Activated CD8-positive, alpha-beta memory T cell treated with anti-CD3 and anti-CD28 coated beads, Interleukin-2, amount 50 U/mL, for 1 hour (primary cell): Measurements from ENCODE around the gene BANK1.

Experiments
- DNase-seq: peaks from one replicate; pipeline ENCODE4 v3.0.0-alpha.2; 2020; ENCODE audit errors: extremely low read depth

BANK1 gene

DNA sequence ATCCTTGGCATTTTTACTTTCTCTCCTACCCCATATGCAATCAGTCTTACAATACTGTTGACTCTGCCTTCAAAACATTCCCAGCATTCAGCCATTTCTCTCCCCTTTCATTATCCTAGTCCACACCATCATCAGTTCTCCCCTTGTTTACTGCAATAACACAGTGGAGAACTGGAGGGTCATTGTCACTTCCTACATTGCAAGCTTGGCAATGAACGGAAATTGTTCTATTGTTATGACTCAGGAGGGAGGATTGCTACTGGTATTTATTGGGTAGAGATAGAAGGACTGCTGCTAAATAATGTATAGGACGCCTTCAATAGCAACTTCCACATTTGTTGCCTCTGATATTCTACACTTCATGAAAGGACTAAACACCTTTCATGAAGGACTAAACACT, 231.8 kb downstream of the BANK1 start:
- no peak for DNase-seq

DNA sequence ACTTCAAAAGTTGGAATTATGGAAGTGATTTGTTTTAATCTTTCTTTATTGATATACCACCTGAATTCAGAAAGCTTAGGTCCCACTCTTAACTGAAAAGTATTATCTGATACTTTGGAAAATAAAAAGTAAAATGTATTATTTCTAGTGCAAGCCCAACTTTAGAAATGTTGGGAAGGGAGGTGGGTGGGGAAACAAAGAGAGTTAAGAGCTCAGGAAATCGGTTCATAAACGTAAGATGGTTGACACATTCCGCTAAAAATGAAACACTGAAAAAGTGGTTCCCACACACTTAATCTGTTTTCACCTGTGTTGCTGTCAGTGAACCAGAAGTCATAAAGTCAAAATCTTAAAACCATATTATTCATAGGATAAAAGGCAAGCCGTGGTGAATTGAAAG, 237.4 kb downstream of the BANK1 start:
- DNase-seq = no peak

- no peak for DNase-seq
Observed at GRCh38 chr4:102031406-102031805, 240.9 kb downstream of the BANK1 start.

DNA sequence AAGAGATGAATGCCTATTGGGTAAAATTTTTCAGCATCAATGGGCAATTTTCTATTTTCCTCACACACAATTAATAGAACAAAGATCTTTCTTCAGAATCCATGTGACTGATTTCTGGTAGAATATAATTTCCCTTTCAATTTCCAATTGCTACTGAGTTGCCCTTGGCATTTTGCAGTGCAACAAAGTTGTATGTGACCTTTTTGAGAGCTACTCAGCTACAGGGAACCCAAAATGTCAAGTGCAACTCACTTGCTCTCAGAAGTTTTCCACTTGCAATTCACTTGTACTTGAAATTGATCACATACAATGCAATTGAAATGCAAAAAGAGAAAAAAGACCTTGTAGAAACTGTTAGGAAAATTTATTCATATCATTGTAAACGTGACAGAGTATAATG, 245.5 kb downstream of the BANK1 start:
- DNase-seq = no peak

GRCh38 chr4:102036619-102037376, 246.3 kb downstream of the BANK1 start:
- DNase-seq = no peak

DNA sequence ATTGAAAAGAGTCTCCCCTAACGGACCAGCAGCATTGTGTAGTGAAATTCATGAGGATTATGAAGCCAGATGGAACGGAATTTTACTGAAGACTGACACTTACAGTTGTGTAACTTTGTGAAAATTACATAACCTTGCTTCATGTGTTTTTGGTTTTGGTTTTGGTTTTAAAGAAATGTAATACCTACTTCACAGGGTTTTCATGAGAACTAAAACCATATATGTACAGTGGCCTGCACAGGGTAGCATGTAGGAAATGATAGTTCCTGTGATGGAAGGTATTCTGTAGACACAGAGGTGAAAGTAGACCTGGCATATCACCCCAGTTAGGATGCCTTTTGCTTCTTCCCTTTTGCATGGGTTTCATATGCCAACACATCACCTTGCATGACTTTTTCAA, 247.0 kb downstream of the BANK1 start:
- no peak for DNase-seq

GRCh38 chr4:102042871-102043802, 252.6 kb downstream of the BANK1 start:
- no peak for DNase-seq

- no peak for DNase-seq
Observed at GRCh38 chr4:102047616-102048015, 257.1 kb downstream of the BANK1 start.

- no peak for DNase-seq
Observed at GRCh38 chr4:102055805-102056204, 265.3 kb downstream of the BANK1 start.

DNA sequence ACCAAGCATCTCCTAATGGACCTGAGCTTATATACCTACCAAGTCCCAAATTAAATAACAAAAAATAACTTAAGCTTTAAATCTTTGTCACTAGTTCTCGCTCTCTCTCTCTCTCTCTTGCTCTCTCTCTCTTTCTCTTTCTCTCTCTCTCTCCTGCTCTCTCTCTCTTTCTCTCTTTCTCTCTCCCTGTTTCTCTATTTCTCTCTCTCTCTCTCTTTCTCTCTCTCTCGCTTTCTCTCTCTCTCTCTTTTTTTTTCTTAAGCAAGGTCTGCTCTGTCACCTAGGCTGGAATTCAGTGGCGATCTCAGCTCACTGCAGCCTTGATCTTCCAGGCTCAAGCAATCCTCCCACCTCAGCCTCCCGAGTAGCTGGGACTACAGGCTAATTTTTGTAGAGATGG, 266.6 kb downstream of the BANK1 start:
- no peak for DNase-seq

DNA sequence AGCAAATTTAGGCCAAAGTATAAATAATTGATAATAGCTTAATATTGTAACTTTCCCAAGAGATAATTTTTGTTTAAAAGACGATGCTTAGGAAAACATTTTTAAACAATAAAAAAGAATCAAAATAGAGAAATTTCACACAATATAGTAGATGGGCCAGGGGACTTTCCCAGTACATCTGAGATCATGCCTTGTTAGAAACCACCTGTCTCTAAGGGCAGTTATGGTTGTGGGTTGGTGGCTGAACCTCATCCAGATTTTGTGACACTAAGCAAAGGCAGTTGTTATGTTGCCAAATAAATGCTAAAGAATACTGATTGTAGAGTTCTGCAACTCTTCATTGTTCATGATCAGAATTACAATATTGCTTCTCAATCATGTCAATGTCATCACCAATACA, 270.6 kb downstream of the BANK1 start:
- DNase-seq = no peak

DNA sequence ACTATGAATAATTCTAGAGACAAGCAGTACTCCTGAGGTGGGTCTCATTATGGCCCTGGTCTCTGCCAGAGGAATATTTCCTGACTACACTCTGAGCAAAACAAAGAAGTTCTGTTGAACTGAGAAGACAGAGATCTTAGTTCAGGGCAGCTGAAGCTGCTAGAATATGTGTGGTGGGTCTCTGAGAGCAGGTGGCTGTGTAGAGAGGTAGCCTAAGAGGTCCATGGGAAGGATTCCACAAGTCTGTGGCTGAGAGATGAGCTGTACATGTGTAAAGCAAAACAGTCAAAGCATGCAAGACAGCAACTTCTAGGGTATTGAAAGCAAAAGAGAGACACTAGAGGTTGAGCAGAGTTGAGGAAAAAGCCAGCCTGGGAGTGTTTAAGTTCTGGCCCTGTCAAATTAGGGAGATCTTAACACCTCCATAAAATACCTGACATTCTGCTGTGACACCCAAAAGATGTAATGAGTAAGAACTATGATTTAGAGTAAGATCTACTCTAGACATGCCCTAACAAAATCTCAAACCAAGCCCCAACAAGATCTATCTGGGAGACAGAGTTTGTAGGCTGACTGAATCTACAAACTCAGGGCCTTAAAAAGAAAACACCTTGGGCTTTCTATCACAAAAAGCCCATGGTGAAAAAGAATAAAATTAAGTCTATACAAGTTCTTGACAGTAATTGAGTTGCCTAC, 274.4 kb downstream of the BANK1 start:
- DNase-seq = no peak

- no peak for DNase-seq
Observed at GRCh38 chr4:102076622-102077021, 286.1 kb downstream of the BANK1 start.

DNA sequence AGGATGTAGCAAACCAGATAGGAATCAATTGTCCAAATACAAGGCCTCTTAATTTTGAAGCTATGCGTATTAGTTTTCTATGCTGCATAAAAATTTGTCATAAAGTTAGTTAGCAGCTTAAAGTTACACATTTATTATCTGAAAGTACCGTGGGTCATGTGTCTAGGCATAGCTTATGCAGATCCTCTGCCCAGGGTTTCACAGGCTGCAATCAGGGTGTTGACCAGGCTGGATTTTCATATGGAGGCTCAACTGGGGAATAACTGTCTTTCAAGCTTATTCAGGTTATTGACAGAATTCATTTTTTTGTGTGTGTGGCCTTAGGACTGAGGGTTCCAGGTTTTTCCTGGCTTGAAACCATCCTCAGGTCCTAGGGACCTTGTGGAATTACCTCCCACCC, 289.7 kb downstream of the BANK1 start:
- DNase-seq = no peak

GRCh38 chr4:102089850-102090621, 299.5 kb downstream of the BANK1 start:
- DNase-seq = no peak

DNA sequence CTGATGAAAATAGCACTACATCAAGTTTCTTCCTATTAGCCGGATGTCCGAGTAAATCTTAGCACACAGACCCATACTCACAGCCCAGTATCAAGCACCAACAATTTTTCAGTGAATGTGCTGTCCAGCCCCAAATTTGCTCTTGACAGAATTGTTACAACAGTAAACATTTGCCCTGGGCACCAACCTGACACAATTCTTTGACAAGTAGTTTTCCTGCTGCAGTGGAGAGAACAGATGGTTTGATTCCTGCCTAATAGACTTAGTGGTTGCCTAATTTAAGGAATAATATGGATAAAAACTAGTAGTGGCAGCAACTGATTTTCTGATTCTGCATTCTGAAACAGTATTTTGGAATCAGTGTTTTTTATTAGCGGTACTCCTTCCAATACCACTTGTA, 301.1 kb downstream of the BANK1 start:
- DNase-seq = no peak

DNA sequence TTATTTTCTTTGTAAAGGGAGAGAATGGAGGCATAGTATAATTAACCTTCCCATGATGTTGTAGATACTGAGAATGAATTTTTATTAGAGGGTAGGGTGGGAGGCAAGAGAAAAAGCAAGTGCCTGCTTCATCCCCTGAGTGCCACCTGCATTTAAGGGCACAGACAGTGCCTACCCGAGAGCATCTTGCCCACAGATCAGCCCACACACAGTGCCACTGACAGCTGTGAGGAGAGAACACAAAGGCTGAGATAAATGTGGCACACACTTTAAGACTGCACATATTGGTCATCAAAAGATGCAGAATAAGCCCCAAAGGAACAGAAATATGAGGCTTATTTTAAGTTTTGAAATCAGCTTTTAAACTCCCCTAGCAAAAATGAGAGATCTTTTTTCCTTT, 304.0 kb downstream of the BANK1 start:
- no peak for DNase-seq

DNA sequence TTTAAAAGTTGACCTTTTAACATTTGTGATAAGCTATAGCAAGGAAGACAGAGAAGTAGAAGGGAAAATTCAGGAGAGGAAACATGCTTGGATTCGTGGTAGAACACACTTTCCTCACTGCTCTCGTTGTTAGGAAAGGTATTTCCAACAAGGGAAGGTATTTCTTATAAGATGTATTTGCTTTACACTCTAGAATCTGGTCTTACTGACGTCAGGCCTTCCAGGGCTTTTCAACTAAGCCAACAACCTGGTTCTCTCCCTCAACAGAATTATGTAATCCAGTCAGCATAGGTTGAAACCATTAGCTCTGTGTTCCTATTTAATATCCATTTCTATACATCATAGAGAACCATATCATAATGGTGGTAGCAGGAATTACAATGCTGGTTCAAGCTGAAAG, 312.8 kb downstream of the BANK1 start:
- DNase-seq = no peak

- DNase-seq = no peak
Observed at GRCh38 chr4:102104278-102104677, 313.7 kb downstream of the BANK1 start.

- no peak for DNase-seq
Observed at GRCh38 chr4:102105983-102106382, 315.5 kb downstream of the BANK1 start.

DNA sequence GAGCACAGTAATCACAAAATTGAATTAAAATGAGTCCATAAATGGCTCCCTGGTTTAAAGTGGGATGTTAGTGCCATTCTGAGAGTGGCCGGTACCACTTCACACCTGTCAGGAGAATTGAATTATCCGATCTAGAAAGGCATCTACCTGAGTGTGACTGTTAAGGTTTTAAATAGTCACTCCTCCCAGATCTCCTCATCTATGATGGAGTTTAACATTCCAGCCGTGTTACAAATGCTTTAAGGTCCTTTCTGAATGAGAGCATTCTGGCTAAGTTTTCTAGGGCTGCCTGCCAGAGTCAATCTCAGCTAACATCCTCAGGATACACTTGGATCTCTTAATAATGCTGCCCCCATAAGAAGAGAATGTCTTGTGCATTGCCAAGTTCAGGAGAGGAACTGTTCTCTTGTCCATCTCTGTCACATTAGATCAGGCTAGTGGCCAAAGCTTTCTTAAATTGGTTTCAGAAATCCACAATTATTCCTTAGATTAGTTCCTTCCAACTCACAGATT, 323.6 kb downstream of the BANK1 start:
- DNase-seq = no peak
